Activated CD4-positive, alpha-beta T cell treated with anti-CD3 and anti-CD28 coated beads for 1 hour (primary cell): ENCODE results near the gene NPBWR2.
A peak's percentile ranks its signal among the peaks of the same experiment; 100 is the strongest.
"Not testable (repeated sequence)": the region's sequence is repeated elsewhere in the genome, so short reads cannot be mapped to it uniquely, and the experiment has no call there.

ENCODE experiments used
- DNase-seq: peaks from one replicate; pipeline ENCODE4 v3.0.0-alpha.2; 2020

NPBWR2 gene

DNA sequence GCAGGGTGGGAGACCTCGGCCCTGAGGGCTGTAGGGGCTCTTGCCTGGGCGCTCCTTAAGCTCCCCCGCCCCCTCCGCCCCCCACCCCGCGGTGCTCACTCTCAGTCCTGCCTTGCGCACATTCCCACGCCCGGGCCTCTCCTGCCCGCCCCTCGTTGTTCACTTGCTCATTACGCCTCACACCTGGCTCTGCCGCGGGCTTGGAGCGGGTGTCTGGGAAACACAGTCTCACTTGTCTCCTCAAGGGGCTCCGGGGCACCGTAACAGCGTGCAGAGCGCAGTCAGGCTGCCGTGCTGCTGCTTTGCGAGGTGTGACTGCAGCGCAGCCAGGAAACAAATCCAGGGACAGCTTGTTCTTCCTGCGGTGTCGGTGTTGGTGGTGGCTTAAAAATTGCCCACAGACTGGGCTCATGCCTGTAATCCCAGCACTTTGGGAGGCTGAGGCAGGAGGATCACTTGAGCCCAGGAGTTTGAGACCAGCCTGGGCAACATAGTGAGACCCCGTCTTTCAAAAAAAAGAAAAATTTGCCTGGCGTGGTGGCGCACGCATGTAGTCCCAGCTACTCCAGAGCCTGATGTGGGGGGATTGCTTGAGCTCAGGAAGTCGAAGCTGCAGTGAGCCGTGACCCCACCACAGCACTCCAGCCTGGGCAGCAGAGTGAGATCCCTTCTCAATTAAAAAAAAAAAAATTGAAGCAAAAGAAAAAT lies 4.6 kb downstream of the NPBWR2 start:
- DNase-seq = no peak

DNA sequence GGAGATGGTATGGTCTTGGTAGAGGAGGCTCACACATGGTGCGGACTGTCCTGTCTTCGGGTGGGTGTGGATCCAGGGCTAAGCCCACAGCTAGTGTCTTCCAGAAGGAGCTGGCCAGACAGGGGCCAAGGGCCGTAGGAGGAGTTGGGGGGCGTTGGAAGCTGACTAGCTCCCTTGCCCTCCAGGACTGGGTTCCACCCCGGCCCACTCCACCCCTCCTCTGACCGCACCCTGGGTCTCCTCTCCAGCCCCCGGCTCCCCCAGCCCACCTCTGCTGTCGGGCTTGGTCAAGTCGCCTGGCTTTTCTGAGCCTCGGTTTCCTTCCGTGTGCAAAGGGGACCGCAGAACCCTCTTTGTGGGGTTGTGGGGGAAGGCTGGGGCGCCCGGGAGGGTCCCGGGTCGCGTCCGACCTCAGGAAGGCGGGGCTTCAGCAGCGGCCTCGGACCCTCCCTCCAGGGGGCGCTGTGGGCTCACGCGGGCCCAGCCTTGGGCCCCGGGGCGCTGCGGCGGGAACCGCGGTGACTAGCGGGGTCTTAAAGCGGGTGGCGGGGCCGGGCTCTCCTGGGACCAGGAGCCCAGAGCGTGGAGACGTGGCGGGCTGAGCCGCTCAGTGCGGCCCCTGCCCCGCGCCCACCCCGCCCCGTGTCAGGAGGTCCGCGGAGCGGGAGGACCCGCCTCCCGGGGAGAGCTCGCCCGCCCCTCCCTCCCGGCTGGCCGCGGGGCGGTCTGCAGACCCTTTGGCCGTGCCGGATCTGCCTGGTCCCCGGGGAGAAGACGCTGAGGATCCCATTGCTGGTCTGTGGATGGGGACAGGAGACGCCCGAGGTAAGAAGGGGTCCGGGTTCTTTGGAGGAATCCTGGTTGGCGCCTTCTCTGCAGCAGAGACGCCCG lies 5.4 kb downstream of the NPBWR2 start:
- peak; percentile 48 for DNase-seq

DNA sequence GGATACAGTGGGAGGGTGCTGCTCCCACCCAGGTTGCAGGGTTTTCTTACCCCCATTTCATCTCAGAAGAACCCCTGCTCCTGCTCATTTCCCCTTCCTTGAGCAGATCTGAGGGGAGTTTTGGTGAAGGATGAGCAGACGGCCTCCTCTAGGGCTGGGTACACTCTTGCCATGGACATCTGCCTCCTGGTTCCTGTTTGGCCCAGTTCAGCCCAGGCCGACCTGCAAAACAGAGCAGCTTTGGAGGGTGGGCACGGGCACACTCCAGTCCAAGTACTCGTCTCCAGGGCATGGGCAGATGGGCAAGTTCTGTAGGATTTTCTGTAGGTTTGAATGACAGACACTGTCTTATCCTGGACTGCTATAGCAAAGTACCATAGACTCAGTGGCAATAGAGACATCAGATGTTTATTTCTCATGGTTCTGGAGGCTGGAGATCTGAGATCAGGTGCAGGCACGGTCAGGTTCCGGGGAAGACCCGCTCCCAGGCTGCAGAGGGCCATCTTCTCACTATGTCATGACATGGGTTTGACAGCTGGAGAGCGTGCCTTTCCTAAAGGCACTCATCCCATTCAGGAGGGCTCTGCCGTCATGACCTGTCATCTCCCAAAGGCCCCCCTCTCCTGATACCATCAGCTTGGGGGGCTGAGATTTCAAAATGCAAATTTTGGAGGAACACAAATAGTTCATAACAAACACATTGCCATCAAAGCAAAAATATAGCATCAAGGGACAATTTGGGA lies 6.2 kb downstream of the NPBWR2 start:
- no peak for DNase-seq

DNA sequence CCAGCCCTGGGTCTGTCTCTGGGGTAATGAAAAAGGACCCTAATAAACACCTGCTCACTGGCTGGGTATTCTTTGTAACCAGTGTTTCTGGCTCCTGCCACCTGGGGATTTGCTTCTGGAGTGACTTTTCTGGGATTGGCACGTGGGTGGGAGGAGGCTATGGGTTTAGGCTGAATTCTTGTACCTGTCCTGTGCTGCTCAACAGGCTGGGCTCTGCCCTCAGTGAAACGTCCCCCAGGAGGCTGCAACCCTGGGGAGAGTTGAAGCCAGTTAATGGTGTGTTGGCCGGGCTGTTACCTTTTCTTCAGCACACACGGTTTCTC lies 6.8 kb downstream of the NPBWR2 start:
- DNase-seq = no peak

DNA sequence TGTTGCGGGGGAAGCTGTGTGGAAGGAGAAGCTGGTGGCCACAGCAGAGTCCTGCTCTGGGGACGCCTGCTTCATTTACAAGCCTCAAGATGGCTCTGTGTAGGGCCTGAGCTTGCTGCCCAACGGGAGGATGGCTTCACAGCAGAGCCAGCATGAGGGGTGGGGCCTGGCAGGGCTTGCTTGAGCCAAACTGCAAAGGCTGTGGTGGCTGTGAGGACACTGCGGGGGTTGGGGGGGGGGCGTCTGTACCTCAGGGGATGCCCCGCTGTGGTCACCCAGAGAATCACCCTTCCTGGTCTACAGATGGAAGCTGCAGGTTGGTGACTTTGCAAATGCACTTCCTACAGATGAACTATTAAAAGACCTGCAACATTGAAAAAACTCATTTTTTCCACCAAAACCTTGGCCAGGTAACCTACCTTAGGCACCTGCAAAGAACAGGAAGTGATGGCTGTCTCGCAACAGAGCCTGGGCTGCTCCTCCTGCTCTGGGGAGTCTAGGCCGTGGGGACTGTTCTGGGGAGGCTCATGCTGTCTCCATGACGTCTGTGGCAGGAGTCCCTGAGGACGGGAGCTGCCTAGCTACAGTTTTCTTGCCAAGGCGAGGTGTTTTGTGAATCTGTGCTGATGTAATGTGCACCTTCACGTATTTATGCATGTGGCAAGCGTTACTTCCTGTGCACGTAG lies 7.3 kb downstream of the NPBWR2 start:
- DNase-seq = no peak

DNA sequence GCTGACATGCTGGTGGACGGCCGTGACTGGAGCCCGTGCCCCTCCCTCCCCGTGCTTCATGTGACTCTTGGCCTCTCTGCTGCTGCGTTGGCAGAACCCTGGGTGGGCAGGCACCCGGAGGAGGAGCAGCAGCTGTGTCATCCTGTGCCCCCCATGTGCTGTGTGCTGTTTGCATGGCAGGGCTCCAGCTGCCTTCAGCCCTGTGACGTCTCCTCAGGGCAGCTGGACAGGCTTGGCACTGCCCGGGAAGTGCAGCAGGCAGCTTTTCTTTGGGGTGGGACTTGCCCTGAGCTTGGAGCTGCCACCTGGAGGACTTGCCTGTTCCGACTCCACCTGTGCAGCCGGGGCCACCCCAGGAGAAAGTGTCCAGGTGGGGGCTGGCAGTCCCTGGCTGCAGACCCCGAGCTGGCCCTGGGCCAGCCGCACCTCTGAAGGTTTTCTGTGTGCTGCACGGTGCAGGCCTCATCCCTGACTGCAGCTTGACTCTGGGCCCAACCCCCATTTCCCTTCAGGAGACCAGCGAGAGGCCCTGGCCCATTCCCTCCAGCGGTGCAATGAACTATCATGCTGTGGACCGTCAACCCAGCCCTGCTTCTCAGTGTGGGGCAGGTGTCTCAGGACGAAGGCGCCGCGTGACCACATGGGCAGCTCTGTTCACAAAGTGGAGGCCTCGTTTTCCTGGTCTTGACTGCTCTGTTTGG lies 8.1 kb downstream of the NPBWR2 start:
- DNase-seq = no peak

DNA sequence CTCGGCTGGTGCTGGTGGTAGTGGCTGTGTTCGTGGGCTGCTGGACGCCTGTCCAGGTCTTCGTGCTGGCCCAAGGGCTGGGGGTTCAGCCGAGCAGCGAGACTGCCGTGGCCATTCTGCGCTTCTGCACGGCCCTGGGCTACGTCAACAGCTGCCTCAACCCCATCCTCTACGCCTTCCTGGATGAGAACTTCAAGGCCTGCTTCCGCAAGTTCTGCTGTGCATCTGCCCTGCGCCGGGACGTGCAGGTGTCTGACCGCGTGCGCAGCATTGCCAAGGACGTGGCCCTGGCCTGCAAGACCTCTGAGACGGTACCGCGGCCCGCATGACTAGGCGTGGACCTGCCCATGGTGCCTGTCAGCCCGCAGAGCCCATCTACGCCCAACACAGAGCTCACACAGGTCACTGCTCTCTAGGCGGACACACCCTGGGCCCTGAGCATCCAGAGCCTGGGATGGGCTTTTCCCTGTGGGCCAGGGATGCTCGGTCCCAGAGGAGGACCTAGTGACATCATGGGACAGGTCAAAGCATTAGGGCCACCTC lies 8.8 kb downstream of the NPBWR2 start:
- no peak for DNase-seq

DNA sequence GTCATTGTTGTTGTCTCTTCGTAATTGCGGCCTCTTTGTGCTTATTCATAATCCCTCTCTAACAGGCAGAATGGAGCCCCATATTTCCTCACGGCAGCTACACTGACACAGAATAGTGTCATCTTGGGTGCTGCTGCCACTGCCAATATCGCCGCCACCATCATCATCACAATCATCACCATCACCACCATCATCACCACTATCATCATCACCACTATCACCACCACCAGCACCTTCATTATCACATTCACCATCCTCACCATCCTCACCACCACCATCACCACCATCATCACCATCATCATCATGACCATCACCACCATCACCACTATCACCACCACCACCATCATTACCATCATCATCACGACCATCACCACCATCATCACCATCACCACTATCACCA lies 10.8 kb downstream of the NPBWR2 start:
- DNase-seq = no peak

DNA sequence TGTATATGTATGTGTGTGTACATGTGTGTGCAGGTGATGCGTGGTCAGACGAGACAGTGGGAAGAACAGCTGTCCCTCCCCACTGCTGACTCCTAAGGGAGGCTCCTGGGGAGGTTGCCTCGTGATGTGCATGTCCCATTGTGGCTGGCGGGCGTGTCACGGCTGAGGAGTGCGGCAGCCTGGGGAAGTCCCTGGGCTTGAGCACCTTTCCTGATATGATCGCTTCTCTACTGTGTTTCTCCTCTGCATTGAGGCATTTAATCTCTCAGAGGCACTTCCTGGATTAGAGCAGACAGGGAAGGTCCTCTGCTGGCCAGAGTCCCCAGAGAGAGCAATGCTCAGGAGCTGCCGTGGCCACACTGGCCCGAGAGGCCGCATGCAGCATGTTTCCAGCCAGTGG lies 11.4 kb downstream of the NPBWR2 start:
- no peak for DNase-seq

DNA sequence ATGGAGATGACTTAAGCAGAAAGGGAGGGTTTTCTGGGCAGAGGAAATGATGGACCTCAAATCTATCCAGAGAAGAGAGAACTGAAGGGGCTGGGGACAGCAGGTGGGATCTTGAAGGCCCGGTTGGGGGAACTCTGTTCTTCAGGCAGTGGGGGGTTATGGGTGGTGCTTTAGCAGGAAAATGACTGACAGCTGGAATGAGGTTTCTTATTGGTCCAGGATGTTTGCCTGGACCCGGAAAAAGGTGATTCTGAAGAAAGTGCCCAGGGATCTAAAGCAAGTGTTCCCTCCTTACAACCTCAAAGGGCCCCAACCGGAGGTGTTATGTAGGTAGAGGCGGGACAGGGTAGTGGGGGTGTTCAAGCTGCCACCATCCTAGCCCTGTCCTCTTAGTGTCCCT lies 11.9 kb downstream of the NPBWR2 start:
- no peak for DNase-seq

DNA sequence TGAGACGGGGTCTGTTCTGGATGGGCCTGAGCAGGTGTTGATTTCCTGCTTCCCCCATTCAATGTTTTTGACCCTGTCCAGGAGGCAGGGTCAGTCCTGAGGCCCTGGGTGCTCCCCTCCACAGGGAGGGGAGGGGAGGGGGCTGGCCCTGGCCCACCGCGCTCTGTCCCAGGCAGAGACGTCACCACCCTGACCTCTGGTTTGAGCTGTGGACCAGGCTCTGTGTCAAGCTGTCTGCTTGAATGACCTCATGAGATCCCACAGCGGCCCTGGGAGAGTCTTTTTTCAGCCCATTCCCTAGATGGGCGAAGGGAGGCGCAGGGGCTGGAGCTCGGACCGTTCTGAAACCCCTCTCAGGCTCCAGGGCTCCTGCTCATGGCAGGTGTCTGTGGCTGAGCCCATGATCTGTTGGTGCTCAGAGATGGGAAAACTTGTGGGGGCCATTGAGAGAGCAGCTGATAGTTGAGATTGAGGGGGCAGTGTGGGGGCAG lies 14.3 kb downstream of the NPBWR2 start:
- no peak for DNase-seq

DNA sequence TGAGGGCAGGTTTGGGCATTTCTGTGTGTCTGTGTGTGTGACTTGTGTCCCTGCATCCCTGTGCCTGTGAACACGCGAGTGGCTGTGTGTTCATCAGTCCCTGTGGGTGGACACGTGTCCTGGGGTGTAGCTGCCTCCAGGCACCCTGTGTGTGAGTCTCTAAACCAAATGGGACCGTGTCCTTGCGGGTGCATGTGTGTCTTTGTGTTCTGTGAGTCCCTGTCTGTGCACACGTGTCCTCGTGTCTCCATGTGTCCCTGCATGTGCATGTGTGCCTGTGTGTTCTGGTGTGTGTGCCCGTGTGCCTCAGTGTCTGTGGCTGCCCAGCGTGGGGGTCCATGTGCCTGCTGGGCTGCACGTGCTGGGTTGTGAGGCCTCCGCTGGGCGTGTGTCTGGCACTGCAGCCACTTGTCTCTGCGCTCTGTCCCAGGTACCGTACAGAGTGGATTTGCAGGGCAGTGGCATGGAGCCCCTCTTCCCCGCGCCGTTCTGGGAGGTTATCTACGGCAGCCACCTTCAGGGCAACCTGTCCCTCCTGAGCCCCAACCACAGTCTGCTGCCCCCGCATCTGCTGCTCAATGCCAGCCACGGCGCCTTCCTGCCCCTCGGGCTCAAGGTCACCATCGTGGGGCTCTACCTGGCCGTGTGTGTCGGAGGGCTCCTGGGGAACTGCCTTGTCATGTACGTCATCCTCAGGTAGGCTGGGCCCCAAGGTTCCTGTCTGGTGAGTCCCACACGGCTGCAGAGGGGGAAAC lies 14.9 kb downstream of the NPBWR2 start:
- DNase-seq = no peak

DNA sequence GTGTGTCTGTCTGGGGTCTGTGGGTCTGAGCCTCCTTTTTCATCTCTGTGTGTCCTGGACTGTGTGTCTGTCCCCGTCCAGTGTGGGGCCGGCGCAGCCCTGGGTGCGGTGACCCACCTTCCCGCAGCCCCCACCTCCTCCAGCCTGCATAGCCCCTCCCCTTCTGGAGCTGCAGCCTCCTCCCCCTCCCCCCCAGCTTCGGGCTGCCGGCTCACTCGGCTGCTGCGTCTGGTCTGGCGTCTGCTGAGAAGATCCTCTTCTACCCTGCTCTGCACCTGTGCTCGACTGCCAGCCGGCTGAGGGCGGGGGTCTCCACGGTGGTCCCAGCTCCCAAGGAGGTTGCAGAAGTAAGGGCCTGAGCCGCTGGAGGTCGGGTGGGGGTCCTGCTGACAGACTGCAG lies 15.6 kb downstream of the NPBWR2 start:
- DNase-seq = no peak

DNA sequence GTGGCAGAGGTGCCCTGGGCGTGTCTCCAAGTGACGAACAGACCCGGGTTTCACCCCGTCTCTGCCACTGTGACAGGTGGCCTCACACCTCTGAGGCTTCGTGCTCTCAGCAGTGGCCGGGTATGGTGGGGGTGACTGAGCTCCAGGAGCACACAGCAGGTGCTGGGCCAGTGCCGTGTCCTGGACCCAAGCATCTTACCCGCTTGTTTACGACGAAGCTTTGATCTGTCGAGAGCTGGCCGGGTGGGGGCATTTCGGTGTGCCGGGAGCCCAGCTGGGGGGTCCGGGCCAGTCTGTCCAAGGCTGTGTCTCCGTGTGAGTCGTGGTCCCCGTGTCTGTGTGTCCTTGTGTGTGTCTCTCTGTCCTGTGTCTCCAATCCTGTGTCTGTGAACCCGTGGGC lies 16.0 kb downstream of the NPBWR2 start:
- no peak for DNase-seq

DNA sequence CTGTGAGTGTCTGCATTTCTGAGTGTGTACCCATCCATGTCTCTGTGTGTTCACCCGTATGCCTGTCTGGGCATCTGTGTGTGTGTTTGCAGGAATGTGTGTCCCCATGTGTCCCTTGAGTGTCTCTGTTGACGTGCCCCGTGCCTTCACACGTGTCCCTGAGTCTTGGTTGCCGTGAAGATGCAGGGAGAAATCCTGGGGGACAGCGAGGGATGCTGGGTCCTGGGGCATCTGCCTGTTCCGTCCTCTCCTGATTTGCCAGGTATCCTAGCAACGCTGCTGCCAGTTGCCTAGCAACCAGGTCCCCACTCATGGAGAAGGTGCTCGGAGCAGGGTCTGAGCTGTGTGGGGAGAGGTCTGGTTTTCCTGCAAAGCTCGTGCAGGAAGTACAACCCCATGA lies 17.2 kb downstream of the NPBWR2 start:
- no peak for DNase-seq

DNA sequence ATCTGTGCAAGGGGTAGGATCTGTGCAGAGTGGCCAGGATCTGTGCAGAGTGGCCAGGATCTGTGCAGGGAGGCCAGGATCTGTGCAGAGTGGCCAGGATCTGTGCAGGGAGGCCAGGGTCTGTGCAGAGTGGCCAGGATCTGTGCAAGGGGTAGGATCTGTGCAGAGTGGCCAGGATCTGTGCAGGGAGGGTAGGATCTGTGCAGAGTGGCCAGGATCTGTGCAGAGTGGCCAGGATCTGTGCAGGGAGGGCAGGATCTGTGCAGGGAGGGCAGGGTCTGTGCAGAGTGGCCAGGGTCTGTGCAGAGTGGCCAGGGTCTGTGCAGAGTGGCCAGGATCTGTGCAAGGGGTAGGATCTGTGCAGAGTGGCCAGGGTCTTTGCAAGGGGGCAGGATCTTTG lies 18.8 kb downstream of the NPBWR2 start:
- DNase-seq = not testable (repeated sequence)

DNA sequence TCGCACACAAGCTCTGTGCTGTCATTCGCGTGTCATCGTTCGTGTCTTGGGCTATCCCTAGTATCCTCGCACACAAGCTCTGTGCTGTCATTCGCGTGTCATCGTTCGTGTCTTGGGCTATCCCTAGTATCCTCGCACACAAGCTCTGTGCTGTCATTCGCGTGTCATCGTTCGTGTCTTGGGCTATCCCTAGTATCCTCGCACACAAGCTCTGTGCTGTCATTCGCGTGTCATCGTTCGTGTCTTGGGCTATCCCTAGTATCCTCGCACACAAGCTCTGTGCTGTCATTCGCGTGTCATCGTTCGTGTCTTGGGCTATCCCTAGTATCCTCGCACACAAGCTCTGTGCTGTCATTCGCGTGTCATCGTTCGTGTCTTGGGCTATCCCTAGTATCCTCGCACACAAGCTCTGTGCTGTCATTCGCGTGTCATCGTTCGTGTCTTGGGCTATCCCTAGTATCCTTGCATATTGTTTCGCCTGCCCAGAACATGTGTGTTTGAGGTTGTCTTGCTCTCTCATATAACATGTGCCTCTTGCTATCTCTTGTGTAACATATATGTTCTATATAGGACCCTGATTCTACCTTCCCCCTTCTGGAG lies 20.0 kb downstream of the NPBWR2 start:
- not testable (repeated sequence) for DNase-seq

DNA sequence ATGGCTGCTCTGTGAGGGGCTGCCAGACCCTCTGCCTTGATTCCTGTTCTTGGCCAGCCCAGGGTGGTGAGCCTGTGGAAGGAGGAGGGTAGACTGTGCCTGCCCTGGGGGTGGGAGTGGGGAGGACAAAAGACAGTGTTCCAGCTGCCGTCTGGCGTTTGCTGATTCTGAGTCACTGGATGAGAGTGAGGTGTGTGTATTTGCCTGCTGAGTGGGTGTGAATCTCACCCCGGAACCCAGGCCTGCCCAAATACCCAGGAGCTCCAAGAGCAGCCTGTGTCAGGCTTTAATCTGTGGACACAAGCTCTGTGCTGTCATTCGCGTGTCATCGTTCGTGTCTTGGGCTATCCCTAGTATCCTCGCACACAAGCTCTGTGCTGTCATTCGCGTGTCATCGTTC lies 20.6 kb downstream of the NPBWR2 start:
- DNase-seq = no peak

DNA sequence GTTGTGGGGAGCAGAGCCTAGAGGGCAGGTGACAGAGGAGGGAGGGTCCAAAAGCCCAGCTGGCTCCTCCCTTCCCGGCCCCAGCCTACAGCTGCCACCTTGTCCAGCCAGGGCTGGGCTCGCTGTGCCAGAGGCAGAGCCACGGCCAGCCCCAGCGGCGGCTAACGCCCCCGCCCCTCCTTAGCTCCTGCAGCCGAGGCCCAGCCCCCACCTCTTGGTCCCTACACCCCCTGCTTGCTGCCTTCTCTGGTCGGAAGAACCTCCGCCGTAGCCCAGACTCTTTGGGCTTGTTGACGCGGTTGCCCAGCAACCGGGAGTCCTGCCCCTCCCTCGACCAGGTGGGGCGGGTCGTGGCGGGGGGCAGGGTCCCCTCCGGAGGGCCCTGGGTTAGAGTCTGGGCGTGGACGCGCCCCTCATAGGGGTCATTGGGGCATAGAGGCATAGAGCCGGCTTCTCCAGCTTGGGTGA lies 22.6 kb downstream of the NPBWR2 start:
- DNase-seq = no peak

DNA sequence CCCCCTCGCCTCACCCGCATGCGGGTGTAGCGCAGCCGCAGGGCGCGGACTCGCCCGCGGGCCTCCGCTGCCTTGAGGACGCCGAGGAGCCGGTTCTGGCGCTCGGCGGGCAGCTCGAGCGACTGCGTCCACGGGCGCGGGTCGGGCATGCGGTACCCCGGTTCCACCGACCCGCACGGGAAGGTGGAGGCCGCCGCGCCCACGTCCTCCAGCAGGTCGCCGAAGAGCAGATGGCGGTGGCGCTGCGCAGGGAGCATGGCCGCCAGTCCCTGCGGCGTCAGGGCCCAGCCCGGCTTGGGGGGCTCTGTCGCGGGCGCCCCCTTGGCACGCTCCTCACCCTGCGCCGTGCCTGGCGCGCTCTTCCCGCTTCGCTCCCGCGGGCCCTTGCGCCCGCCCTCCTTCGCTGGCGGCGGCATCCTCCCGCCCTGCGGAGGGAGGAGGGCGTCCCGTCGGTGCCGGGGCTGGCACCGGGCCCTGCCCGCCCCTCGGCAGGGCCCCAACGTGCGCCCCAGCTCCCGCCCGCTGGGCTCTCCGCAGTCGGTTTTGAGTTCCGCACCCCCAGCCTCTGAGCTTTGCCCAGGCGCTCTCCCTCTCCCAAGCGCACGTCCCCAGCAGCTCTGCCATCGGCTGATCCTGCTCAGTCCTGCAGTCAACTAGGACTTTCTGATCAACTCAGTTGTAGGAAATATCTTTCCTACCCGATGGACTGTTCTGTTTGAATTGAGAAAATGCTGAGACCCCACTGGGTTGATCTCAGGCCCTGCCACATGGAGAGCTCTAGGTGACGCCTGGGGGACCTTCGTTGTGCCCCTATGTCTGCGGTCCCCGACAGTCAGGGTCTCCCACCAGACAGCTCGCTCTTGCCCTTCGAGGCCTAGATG lies 23.3 kb downstream of the NPBWR2 start, which contains the start of gene LKAAEAR1:
Gene LKAAEAR1 (minus strand): TSS at position 595 of the 881 bp plus-strand sequence. CDS start 179 bp downstream, at position 416.
- DNase-seq = no peak
